ENCODE results near the gene COIL.

GRCh38 chr17:57001541-57001940, 40.7 kb upstream of the COIL start:
- no peak for TF ChIP-seq CTCF (IDR thresholded peaks at IDR 0.05)
- no peak for TF ChIP-seq EZH2 (IDR thresholded peaks at IDR 0.05; ENCODE audit: borderline replicate concordance, insufficient read depth, low read depth, low read length, poor library complexity, severe bottlenecking)

Data from B cell (primary cell).